DOHH2 (cell line): ENCODE measurements around the gene HLX.

Experiments
- H3F3A ChIP-seq: fragments of 200-600 bp; sonication (generic), shearing (Covaris generic); 2 replicates; pipeline ENCODE4 v1.6.0; 2016; ENCODE audit warnings: antibody characterized with exemption, mild to moderate bottlenecking; ENCODE audit not compliant: control insufficient read depth, insufficient read depth
- H3K27ac ChIP-seq: fragments of 200-600 bp; sonication (generic); 2 replicates; pipeline ENCODE4 v1.5.1; 2014; ENCODE audit warnings: low read depth, mild to moderate bottlenecking, low read length, moderate library complexity
- H3K27me3 ChIP-seq: fragments of 200-600 bp; sonication (generic); 2 replicates; pipeline ENCODE4 v1.6.1; 2014; ENCODE audit warnings: mild to moderate bottlenecking, low read length, mixed read lengths; ENCODE audit not compliant: control insufficient read depth
- H3K36me3 ChIP-seq: fragments of 200-600 bp; sonication (generic); 2 replicates; pipeline ENCODE4 v1.6.1; 2014; ENCODE audit warnings: mild to moderate bottlenecking, low read length, moderate library complexity, mixed read lengths; ENCODE audit not compliant: control insufficient read depth
- H3K4me1 ChIP-seq: fragments of 200-600 bp; sonication (generic); 2 replicates; pipeline ENCODE4 v1.6.1; 2014; ENCODE audit warnings: mild to moderate bottlenecking, low read length, mixed read lengths; ENCODE audit not compliant: control insufficient read depth
- H3K4me2 ChIP-seq: fragments of 200-600 bp; sonication (generic); 2 replicates; pipeline ENCODE4 v1.6.0; 2014; ENCODE audit warnings: mild to moderate bottlenecking, low read length, moderate library complexity
- H3K4me3 ChIP-seq: fragments of 200-600 bp; sonication (generic); 2 replicates; pipeline ENCODE4 v1.5.1; 2014; ENCODE audit warnings: mild to moderate bottlenecking, low read length, mixed read lengths
- H3K79me2 ChIP-seq: fragments of 200-600 bp; sonication (generic); 2 replicates; pipeline ENCODE4 v1.6.1; 2014; ENCODE audit warnings: mild to moderate bottlenecking, low read length, mixed read lengths; ENCODE audit not compliant: control insufficient read depth
- H3K9me2 ChIP-seq: fragments of 200-600 bp; sonication (generic); replicated peaks from 2 replicates; pipeline ENCODE4 v1.6.1; 2014; ENCODE audit warnings: mild to moderate bottlenecking, low read length, mixed read lengths; ENCODE audit not compliant: control insufficient read depth
- H3K9me3 ChIP-seq: fragments of 200-600 bp; sonication (generic); 2 replicates; pipeline ENCODE4 v1.6.1; 2014; ENCODE audit warnings: antibody characterized with exemption, low read length, mixed read lengths; ENCODE audit not compliant: control insufficient read depth, insufficient read depth
- H4K20me1 ChIP-seq: fragments of 200-600 bp; sonication (generic); 2 replicates; pipeline ENCODE4 v1.6.0; 2014; ENCODE audit warnings: low read depth, mild to moderate bottlenecking, antibody characterized with exemption, low read length, moderate library complexity; ENCODE audit not compliant: control insufficient read depth, insufficient read depth
- CTCF ChIP-seq: fragments of 200-600 bp; sonication (generic); IDR thresholded peaks from one replicate; pipeline ENCODE4 v1.5.1; 2014; ENCODE audit warnings: antibody characterized with exemption, mild to moderate bottlenecking, low read depth, low read length; ENCODE audit not compliant: poor library complexity, severe bottlenecking
- EZH2phosphoT487 ChIP-seq: fragments of 200-600 bp; sonication (generic); IDR thresholded peaks from 2 replicates; pipeline ENCODE4 v1.6.1; 2017; ENCODE audit warnings: borderline replicate concordance, mild to moderate bottlenecking, antibody characterized with exemption, low read length, moderate library complexity, mixed read lengths

HLX gene

GRCh38 chr1:220884981-220885918 is 6.0 kb downstream of the HLX start:
- no peak for TF ChIP-seq CTCF
- no peak for TF ChIP-seq EZH2phosphoT487
- Histone ChIP-seq H3K79me2 (no peaks in the 10 kb centered on the region), H3K9me2 (no peaks in the 10 kb centered on the region), H3K4me2 (no peak overlapping the region), H3F3A (no peaks in the 10 kb centered on the region), H3K9me3 (no peaks in the 10 kb centered on the region), H3K27ac (no peak overlapping the region), H4K20me1 (no peaks in the 10 kb centered on the region), H3K4me1 (0 out of 2 replicates have a peak, but pooled peaks cover under 1% of the 10 kb centered on the region), H3K36me3 (no peaks in the 10 kb centered on the region), H3K4me3 (no peak overlapping the region), H3K27me3 (peaks cover 13% of the 10 kb centered on the region)

GRCh38 chr1:220885971-220886370 is 6.7 kb downstream of the HLX start:
- Histone ChIP-seq H3K9me2 (no peaks in the 10 kb centered on the region), H3K79me2 (no peaks in the 10 kb centered on the region), H3K4me2 (no peak overlapping the region), H3K4me1 (no peaks in the 10 kb centered on the region), H3F3A (no peaks in the 10 kb centered on the region), H3K36me3 (no peaks in the 10 kb centered on the region), H3K27ac (no peak overlapping the region), H3K4me3 (no peak overlapping the region), H3K27me3 (peaks cover 6% of the 10 kb centered on the region), H3K9me3 (no peaks in the 10 kb centered on the region), H4K20me1 (no peaks in the 10 kb centered on the region)
- TF ChIP-seq CTCF (no peak), EZH2phosphoT487 (no peak)

- Histone ChIP-seq H3K9me3 (no peaks in the 10 kb centered on the region), H3K4me2 (no peak overlapping the region), H3K27me3 (no peaks in the 10 kb centered on the region), H3K4me1 (no peaks in the 10 kb centered on the region), H3K36me3 (no peaks in the 10 kb centered on the region), H3K27ac (no peak overlapping the region), H3F3A (no peaks in the 10 kb centered on the region), H3K79me2 (no peaks in the 10 kb centered on the region), H3K4me3 (no peak overlapping the region), H3K9me2 (no peaks in the 10 kb centered on the region), H4K20me1 (no peaks in the 10 kb centered on the region)
- TF ChIP-seq CTCF (no peak), EZH2phosphoT487 (no peak)
Observed at GRCh38 chr1:220886470-220887201, 7.4 kb downstream of the HLX start.
